Measurements from ENCODE around the gene TRIM45.

DNA sequence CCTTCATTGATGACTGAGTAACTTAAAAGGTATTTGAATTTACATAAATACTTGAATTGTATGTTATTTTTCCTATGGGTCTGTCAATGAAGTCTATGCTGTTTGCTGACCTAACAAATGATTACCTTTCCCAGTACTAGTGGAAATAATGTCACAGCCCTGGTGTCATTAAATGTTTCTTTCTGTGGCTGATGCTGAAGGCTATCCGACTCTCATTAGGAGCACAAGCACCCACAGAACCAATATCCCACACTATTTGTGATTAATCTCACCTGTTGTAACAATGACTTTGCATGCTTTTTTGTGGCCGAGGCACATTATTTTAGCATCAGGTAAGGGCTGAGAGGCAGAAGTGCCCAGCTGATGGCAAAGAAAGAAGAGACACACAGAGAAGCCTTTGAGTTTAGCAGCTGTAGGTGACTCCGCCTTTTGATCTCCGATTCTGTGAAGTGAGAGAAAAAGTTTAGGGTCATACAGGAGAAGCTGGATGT lies 25.8 kb upstream of the TRIM45 start:
- TF ChIP-seq ZNF782 (CRISPR knock-in tag; IDR thresholded peaks at IDR 0.05; ENCODE audit: borderline replicate concordance) (no peak), FIP1L1 (IDR thresholded peaks at IDR 0.05; ENCODE audit: borderline replicate concordance, insufficient read depth, low read depth, low read length) (no peak), BRCA1 (CRISPR knock-in tag; IDR thresholded peaks at IDR 0.05) (no peak), ZNF431 (CRISPR knock-in tag; IDR thresholded peaks at IDR 0.05; ENCODE audit: borderline replicate concordance, low read depth) (no peak), ZNF160 (CRISPR knock-in tag; IDR thresholded peaks at IDR 0.05) (no peak), MYC (CRISPR knock-in tag; IDR thresholded peaks at IDR 0.05; ENCODE audit: borderline replicate concordance) (no peak), POLR2A (IDR thresholded peaks at IDR 0.05; ENCODE audit: insufficient read depth in 1 of 2, low read depth in 2 of 2, low read length in 2 of 2) (no peak), CCAR2 (optimal IDR thresholded peaks at IDR 0.05; ENCODE audit: low read depth, low read length) (no peak), ZNF556 (CRISPR knock-in tag; IDR thresholded peaks at IDR 0.05; ENCODE audit: borderline replicate concordance) (no peak), HBP1 (CRISPR knock-in tag; IDR thresholded peaks at IDR 0.05; ENCODE audit: low read depth) (no peak), TBX3 (IDR thresholded peaks at IDR 0.05; ENCODE audit: borderline replicate concordance) (no peak)
- TF ChIP-seq, protein P1, sequence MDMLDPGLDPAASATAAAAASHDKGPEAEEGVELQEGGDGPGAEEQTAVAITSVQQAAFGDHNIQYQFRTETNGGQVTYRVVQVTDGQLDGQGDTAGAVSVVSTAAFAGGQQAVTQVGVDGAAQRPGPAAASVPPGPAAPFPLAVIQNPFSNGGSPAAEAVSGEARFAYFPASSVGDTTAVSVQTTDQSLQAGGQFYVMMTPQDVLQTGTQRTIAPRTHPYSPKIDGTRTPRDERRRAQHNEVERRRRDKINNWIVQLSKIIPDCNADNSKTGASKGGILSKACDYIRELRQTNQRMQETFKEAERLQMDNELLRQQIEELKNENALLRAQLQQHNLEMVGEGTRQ (IDR thresholded peaks at IDR 0.05; ENCODE audit: low read depth, low read length), result no peak
- TF ChIP-seq, protein P1 (CRISPR knock-in tag; IDR thresholded peaks at IDR 0.05; ENCODE audit: borderline replicate concordance), result no peak
- TF ChIP-seq, protein P2, sequence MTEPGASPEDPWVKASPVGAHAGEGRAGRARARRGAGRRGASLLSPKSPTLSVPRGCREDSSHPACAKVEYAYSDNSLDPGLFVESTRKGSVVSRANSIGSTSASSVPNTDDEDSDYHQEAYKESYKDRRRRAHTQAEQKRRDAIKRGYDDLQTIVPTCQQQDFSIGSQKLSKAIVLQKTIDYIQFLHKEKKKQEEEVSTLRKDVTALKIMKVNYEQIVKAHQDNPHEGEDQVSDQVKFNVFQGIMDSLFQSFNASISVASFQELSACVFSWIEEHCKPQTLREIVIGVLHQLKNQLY (CRISPR knock-in tag; IDR thresholded peaks at IDR 0.05), result no peak
- TF ChIP-seq, protein P3, sequence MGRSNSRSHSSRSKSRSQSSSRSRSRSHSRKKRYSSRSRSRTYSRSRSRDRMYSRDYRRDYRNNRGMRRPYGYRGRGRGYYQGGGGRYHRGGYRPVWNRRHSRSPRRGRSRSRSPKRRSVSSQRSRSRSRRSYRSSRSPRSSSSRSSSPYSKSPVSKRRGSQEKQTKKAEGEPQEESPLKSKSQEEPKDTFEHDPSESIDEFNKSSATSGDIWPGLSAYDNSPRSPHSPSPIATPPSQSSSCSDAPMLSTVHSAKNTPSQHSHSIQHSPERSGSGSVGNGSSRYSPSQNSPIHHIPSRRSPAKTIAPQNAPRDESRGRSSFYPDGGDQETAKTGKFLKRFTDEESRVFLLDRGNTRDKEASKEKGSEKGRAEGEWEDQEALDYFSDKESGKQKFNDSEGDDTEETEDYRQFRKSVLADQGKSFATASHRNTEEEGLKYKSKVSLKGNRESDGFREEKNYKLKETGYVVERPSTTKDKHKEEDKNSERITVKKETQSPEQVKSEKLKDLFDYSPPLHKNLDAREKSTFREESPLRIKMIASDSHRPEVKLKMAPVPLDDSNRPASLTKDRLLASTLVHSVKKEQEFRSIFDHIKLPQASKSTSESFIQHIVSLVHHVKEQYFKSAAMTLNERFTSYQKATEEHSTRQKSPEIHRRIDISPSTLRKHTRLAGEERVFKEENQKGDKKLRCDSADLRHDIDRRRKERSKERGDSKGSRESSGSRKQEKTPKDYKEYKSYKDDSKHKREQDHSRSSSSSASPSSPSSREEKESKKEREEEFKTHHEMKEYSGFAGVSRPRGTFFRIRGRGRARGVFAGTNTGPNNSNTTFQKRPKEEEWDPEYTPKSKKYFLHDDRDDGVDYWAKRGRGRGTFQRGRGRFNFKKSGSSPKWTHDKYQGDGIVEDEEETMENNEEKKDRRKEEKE (IDR thresholded peaks at IDR 0.05), result no peak

Data from HepG2 (cell line).